SK-N-SH (cell line): ENCODE measurements around the gene MCRS1. TPM values are rescaled to one million over a fixed set of nuclear protein-coding genes. Genes with fewer than 3 reads are reported as not detected.

Experiments
- CTCF ChIA-PET: fragments of 300-600, 350-600 bp; formaldehyde crosslinking; extraction: SDS; loops from one replicate; lab custom pipeline; 2021; lab: Yijun Ruan, JAX
- POLR2A ChIA-PET: fragments of 350-600 bp; sonication (Branson Sonifier 250); formaldehyde crosslinking; extraction: SDS; loops from one replicate; lab custom pipeline; 2020; ENCODE audit warnings: antibody characterized with exemption, inconsistent platforms; lab: Yijun Ruan, JAX
- DNase-seq: peaks from one replicate; pipeline ENCODE4 v3.0.0; 2012
- H2AFZ ChIP-seq: fragments of 200-600 bp; sonication (generic); 2 replicates; pipeline ENCODE4 v1.8.1; 2016; ENCODE audit warnings: antibody characterized with exemption, mild to moderate bottlenecking, low read depth
- H3F3A ChIP-seq: fragments of 200-600 bp; sonication (generic); replicated peaks from 2 replicates; pipeline ENCODE3; 2016; ENCODE audit warnings: antibody characterized with exemption, mild to moderate bottlenecking; ENCODE audit not compliant: insufficient read depth
- H3K27ac ChIP-seq, 2 experiments: fragments of 200-500 bp in 1 of 2; fragments of 200-600 bp in 1 of 2; sonication (Bioruptor generic) in 1 of 2; sonication (generic), shearing (Covaris generic) in 1 of 2; 2 replicates each; pipeline versions ENCODE4 v1.5.1 to v1.6.1; 2014 to 2016; ENCODE audit warnings: low read depth in 2 of 2, inconsistent platforms in 1 of 2, low read length in 1 of 2, mild to moderate bottlenecking in 1 of 2, mixed read lengths in 1 of 2
- H3K27me3 ChIP-seq: fragments of 200-600 bp; sonication (generic), shearing (Covaris generic); 2 replicates; pipeline ENCODE4 v1.6.1; 2016; ENCODE audit warnings: mixed run types; ENCODE audit not compliant: insufficient read depth
- H3K36me3 ChIP-seq, 2 experiments: fragments of 200-500 bp in 1 of 2; fragments of 200-600 bp in 1 of 2; sonication (Bioruptor generic) in 1 of 2; sonication (generic) in 1 of 2; replicated peaks in 1 of 2; 2 replicates each; pipeline versions ENCODE3 to v1.5.1; 2014 to 2016; ENCODE audit warnings: low read length in 1 of 2, mild to moderate bottlenecking in 1 of 2; ENCODE audit not compliant: insufficient read depth in 2 of 2, control insufficient read depth in 1 of 2
- H3K4me1 ChIP-seq, 2 experiments: fragments of 200-500 bp in 1 of 2; fragments of 200-600 bp in 1 of 2; sonication (Bioruptor generic) in 1 of 2; sonication (generic), shearing (Covaris generic) in 1 of 2; 2 replicates each; pipeline versions ENCODE4 v1.5.1 to v1.6.1; 2014 to 2016; ENCODE audit warnings: low read depth in 1 of 2, low read length in 1 of 2, mixed run types in 1 of 2; ENCODE audit not compliant: insufficient read depth in 2 of 2, control insufficient read depth in 1 of 2
- H3K4me2 ChIP-seq: fragments of 200-600 bp; sonication (generic), shearing (Covaris generic); 2 replicates; pipeline ENCODE4 v1.6.1; 2017; ENCODE audit warnings: mixed run types
- H3K4me3 ChIP-seq, 2 experiments: fragments of 200-500 bp in 1 of 2; fragments of 200-600 bp in 1 of 2; sonication (Bioruptor generic) in 1 of 2; sonication (generic), shearing (Covaris generic) in 1 of 2; 2 replicates each; pipeline versions ENCODE4 v1.5.1 to v1.8.1; 2014 to 2016; ENCODE audit warnings: low read depth in 2 of 2, inconsistent platforms in 1 of 2, low read length in 1 of 2, mild to moderate bottlenecking in 1 of 2, mixed read lengths in 1 of 2, moderate library complexity in 1 of 2
- H3K79me2 ChIP-seq: fragments of 200-600 bp; sonication (generic); 2 replicates; pipeline ENCODE4 v1.8.1; 2017; ENCODE audit warnings: mild to moderate bottlenecking; ENCODE audit not compliant: insufficient read depth
- H3K9ac ChIP-seq: fragments of 200-600 bp; sonication (generic); 2 replicates; pipeline ENCODE4 v1.6.1; 2017; ENCODE audit warnings: mixed run types
- H3K9me2 ChIP-seq: fragments of 200-600 bp; sonication (generic); 2 replicates; pipeline ENCODE4 v1.6.1; 2017; ENCODE audit warnings: mixed run types
- H3K9me3 ChIP-seq: fragments of 200-600 bp; sonication (generic); 2 replicates; pipeline ENCODE4 v1.6.1; 2017; ENCODE audit warnings: mixed run types, mild to moderate bottlenecking, moderate library complexity
- H4K20me1 ChIP-seq: fragments of 200-600 bp; sonication (generic); 2 replicates; pipeline ENCODE4 v1.6.1; 2017; ENCODE audit warnings: mild to moderate bottlenecking, mixed run types; ENCODE audit not compliant: insufficient read depth
- EZH2phosphoT487 ChIP-seq: fragments of 200-600 bp; sonication (generic); IDR thresholded peaks from 2 replicates; pipeline ENCODE4 v1.6.1; 2017; ENCODE audit warnings: low read depth, mixed run types, mild to moderate bottlenecking, antibody characterized with exemption, moderate library complexity, borderline replicate concordance
- FOSL2 ChIP-seq: IDR thresholded peaks from 2 replicates; pipeline ENCODE4 v1.4.0; 2012; ENCODE audit warnings: low read depth, mild to moderate bottlenecking, moderate library complexity, borderline replicate concordance
- MEF2A ChIP-seq: IDR thresholded peaks from 2 replicates; pipeline ENCODE4 v1.4.0; 2012; ENCODE audit warnings: low read depth, borderline replicate concordance
- NRF1 ChIP-seq: IDR thresholded peaks from 2 replicates; pipeline ENCODE4 v1.6.1; 2012; ENCODE audit warnings: low read depth, mild to moderate bottlenecking, low read length
- RAD21 ChIP-seq: IDR thresholded peaks from 2 replicates; pipeline ENCODE4 v1.6.1; 2012; ENCODE audit warnings: mild to moderate bottlenecking, low read length
- RCOR1 ChIP-seq: fragments of 150-350 bp; IDR thresholded peaks from 2 replicates; pipeline ENCODE4 v1.6.1; 2017; ENCODE audit warnings: antibody characterized with exemption, low read length
- YY1 ChIP-seq: IDR thresholded peaks from 2 replicates; pipeline ENCODE4 v1.4.0; 2012; ENCODE audit warnings: low read depth, mild to moderate bottlenecking
- WGBS: methylation state at CpG from one replicate; pipeline ENCODE4 v1.1.6; 2017; ENCODE audit warnings: low lambda C conversion rate; 5-methylcytosine and 5-hydroxymethylcytosine counted together
- polyA plus RNA-seq, 3 experiments: library from polyadenylated mRNA; depleted of rRNA; stranded (reverse); fragments of >200 nt; gene quantifications; 2 replicates each; pipeline ENCODE4 v1.2.3, GENCODE V29; 2012
- TF ChIP-seq, protein P1 (sequence below): IDR thresholded peaks from 2 replicates; pipeline ENCODE4 v1.6.1; 2012; ENCODE audit warnings: mild to moderate bottlenecking, low read depth, low read length, moderate library complexity
- TF ChIP-seq, protein P2 (sequence below): fragments of 150-350 bp; IDR thresholded peaks from 2 replicates; pipeline ENCODE4 v1.6.1; 2016; ENCODE audit warnings: mild to moderate bottlenecking, low read depth, low read length

Gene MCRS1
- polyA plus RNA-seq, 1 of the 3 experiments (the other 2 are of a cell fraction): 107 TPM

DNA sequence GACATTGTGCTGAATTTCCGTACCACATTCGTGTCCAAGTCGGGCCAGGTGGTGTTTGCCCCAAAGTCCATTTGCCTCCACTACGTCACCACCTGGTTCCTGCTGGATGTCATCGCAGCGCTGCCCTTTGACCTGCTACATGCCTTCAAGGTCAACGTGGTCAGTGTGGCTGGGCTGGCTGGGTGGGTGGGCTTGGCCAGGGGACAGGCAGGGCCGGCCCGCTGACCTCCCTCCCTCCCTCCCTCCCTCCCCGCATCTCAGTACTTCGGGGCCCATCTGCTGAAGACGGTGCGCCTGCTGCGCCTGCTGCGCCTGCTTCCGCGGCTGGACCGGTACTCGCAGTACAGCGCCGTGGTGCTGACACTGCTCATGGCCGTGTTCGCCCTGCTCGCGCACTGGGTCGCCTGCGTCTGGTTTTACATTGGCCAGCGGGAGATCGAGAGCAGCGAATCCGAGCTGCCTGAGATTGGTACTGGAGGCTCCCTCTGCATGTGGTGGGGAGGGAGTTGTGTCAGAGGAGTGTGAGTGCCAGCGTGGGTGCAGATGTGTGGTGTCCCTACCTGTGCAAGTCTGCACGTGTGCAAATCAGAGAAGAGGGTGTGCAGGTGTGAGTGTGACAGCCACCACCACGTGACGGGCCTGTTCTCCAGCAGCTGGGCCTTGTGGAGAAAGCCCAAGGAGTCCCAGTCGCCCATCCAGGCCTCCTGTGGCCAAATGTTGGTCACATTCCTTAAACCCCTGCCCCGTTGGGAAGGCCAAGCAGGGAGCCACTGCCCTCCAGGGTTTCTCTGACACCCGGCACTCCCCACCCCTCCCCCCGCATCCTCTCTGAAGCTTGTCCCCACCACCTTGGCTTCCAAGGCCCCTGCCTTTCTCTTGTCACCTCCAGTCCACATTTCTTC, 23.8 kb downstream of the MCRS1 start (continued):
- TF ChIP-seq, protein P1, sequence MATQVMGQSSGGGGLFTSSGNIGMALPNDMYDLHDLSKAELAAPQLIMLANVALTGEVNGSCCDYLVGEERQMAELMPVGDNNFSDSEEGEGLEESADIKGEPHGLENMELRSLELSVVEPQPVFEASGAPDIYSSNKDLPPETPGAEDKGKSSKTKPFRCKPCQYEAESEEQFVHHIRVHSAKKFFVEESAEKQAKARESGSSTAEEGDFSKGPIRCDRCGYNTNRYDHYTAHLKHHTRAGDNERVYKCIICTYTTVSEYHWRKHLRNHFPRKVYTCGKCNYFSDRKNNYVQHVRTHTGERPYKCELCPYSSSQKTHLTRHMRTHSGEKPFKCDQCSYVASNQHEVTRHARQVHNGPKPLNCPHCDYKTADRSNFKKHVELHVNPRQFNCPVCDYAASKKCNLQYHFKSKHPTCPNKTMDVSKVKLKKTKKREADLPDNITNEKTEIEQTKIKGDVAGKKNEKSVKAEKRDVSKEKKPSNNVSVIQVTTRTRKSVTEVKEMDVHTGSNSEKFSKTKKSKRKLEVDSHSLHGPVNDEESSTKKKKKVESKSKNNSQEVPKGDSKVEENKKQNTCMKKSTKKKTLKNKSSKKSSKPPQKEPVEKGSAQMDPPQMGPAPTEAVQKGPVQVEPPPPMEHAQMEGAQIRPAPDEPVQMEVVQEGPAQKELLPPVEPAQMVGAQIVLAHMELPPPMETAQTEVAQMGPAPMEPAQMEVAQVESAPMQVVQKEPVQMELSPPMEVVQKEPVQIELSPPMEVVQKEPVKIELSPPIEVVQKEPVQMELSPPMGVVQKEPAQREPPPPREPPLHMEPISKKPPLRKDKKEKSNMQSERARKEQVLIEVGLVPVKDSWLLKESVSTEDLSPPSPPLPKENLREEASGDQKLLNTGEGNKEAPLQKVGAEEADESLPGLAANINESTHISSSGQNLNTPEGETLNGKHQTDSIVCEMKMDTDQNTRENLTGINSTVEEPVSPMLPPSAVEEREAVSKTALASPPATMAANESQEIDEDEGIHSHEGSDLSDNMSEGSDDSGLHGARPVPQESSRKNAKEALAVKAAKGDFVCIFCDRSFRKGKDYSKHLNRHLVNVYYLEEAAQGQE: no peak
- TF ChIP-seq RCOR1: no peak
- no peak for TF ChIP-seq FOSL2
- TF ChIP-seq, all 33 proteins: peak for 0

DNA sequence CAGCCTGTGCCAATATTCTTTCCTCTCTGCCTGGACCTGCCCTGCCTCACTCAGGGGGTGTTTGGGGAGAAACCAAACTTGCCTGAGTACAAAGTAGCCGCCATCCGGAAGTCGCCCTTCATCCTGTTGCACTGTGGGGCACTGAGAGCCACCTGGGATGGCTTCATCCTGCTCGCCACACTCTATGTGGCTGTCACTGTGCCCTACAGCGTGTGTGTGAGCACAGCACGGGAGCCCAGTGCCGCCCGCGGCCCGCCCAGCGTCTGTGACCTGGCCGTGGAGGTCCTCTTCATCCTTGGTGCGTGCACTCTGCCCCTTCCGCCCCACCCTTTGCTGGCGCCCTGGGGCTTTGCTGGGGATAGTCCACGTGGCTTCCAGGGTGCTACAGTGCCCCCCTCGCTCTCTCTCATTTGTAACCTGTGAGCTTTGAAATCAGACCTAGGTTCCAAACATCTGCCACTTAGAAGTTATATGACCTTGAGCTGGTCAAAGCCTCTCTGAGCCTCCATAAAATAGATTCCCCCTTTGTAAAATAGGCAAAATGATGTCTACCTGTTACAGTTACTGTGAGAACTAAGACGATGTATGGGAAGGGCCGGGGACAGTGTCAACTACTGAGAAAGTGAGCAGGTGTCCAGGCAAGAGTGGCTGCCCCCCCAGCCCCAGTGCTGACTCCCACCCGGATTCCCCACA, 24.6 kb downstream of the MCRS1 start:
- H3K36me3 ChIP-seq: no peaks in the 10 kb centered on the region
- H3K4me3 ChIP-seq: no peak overlapping the region
- H4K20me1 ChIP-seq: no peaks in the 10 kb centered on the region
- H3K4me2 ChIP-seq: no peak overlapping the region
- no peaks in the 10 kb centered on the region for H3F3A ChIP-seq
- CTCF ChIA-PET: interaction anchor here (0.9 to 2.7 kb wide), 4 partner anchors 9 to 196 kb away, joined by 3 to 13 read pairs (median 4); partner anchors contain the start of gene DNAJC22
- no peak overlapping the region for H3K27ac ChIP-seq
- H2AFZ ChIP-seq: no peak overlapping the region
- TF ChIP-seq, protein P2, sequence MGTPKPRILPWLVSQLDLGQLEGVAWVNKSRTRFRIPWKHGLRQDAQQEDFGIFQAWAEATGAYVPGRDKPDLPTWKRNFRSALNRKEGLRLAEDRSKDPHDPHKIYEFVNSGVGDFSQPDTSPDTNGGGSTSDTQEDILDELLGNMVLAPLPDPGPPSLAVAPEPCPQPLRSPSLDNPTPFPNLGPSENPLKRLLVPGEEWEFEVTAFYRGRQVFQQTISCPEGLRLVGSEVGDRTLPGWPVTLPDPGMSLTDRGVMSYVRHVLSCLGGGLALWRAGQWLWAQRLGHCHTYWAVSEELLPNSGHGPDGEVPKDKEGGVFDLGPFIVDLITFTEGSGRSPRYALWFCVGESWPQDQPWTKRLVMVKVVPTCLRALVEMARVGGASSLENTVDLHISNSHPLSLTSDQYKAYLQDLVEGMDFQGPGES: no peak
- no peak for TF ChIP-seq EZH2phosphoT487
- no peak for TF ChIP-seq YY1
- no peak for TF ChIP-seq NRF1
- no peak for TF ChIP-seq FOSL2
- TF ChIP-seq MEF2A: no peak
- no peak for TF ChIP-seq RAD21
- H3K4me1 ChIP-seq: peaks cover 0 to under 1% of the 10 kb centered on the region in 2 experiments; a peak in 1 of 4 replicates
- no peaks in the 10 kb centered on the region for H3K27me3 ChIP-seq
- POLR2A ChIA-PET: interaction anchor here (1.2 kb wide), 1 partner anchor 11 kb away, joined by 3 read pairs; no protein-coding TSS in a partner anchor
- DNase-seq: peak; percentile 33
- no peaks in the 10 kb centered on the region for H3K9me3 ChIP-seq
- WGBS: 85% methylated on average over 20 of the region's 20 CpGs
- no peaks in the 10 kb centered on the region for H3K9me2 ChIP-seq
- H3K9ac ChIP-seq: no peak overlapping the region
- H3K79me2 ChIP-seq: no peaks in the 10 kb centered on the region
